Measurements from ENCODE around the gene NEK1. TPM values are rescaled to one million over a fixed set of nuclear protein-coding genes. Genes with fewer than 3 reads are reported as not detected.

NEK1 gene
- total and polyA plus RNA-seq, 2 of the 4 experiments (the other 2 are of a cell fraction) = 3.3 to 3.9 TPM

DNA sequence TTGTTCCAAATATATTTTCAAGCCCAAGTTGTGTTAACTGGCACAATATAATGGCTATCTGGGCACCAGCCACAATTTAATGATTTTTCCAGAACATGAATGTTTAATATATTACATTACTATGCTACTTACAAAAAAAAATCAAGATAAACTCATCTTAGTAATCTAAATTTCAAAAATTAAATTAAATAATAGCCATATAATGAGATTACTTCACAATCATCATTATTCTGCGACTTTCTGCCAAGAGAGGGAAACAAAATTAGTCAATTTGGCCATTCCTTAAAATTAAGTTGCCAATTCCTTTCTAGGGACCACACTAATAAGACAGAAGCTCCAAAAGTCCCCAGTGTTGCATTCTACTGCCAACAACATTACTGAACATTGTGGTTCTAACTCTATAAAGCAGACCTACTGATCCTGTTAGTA lies 7.5 kb downstream of the NEK1 start:
- H2BK20ac ChIP-seq (ENCODE audit: low read depth, low read length) = no peak overlapping the region
- no peak overlapping the region for H4K91ac ChIP-seq (ENCODE audit: insufficient read depth, low read depth, low read length)
- no peak overlapping the region for H4K8ac ChIP-seq (ENCODE audit: low read depth in 2 of 2, low read length in 2 of 2)
- ChIA-PET CTCF (no interaction called here), POLR2A (ENCODE audit: unreplicated experiment) (no interaction called here)
- DNase-seq = no peak
- no peaks in the 10 kb centered on the region for H3K9me3 ChIP-seq (ENCODE audit: control insufficient read depth, insufficient read depth, low read length)
- intact Hi-C loops (cut with micrococcal nuclease) = no loop called here
- no peak overlapping the region for H3K4me2 ChIP-seq (ENCODE audit: low read depth, low read length)
- no TSS peak for BruUV-seq (replicated peaks)
- H3K9ac ChIP-seq (ENCODE audit: low read depth, low read length) = no peak overlapping the region
- no peak overlapping the region for H2BK15ac ChIP-seq (ENCODE audit: low read depth, low read length)
- H3K23ac ChIP-seq (ENCODE audit: low read depth, low read length) = no peak overlapping the region
- no peak for TF ChIP-seq POLR2A (IDR thresholded peaks at IDR 0.05; ENCODE audit: low read depth, low read length)
- no peak for TF ChIP-seq CHD1 (IDR thresholded peaks at IDR 0.05; ENCODE audit: low read depth, low read length)
- TF ChIP-seq RCOR1 (IDR thresholded peaks at IDR 0.05; ENCODE audit: insufficient replicate concordance, low read length) = no peak
- no peak for TF ChIP-seq MAFK (IDR thresholded peaks at IDR 0.05; ENCODE audit: low read depth, low read length)
- TF ChIP-seq, protein P1, sequence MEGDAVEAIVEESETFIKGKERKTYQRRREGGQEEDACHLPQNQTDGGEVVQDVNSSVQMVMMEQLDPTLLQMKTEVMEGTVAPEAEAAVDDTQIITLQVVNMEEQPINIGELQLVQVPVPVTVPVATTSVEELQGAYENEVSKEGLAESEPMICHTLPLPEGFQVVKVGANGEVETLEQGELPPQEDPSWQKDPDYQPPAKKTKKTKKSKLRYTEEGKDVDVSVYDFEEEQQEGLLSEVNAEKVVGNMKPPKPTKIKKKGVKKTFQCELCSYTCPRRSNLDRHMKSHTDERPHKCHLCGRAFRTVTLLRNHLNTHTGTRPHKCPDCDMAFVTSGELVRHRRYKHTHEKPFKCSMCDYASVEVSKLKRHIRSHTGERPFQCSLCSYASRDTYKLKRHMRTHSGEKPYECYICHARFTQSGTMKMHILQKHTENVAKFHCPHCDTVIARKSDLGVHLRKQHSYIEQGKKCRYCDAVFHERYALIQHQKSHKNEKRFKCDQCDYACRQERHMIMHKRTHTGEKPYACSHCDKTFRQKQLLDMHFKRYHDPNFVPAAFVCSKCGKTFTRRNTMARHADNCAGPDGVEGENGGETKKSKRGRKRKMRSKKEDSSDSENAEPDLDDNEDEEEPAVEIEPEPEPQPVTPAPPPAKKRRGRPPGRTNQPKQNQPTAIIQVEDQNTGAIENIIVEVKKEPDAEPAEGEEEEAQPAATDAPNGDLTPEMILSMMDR (conservative IDR thresholded peaks at IDR 0.05; ENCODE audit: low read depth, low read length) = no peak
- no peak for TF ChIP-seq SMC3 (IDR thresholded peaks at IDR 0.05; ENCODE audit: low read depth, low read length)
- TF ChIP-seq CEBPB (IDR thresholded peaks at IDR 0.05; ENCODE audit: low read depth, low read length) = no peak
- TF ChIP-seq MXI1 (IDR thresholded peaks at IDR 0.05; ENCODE audit: borderline replicate concordance, low read depth, low read length) = no peak
- TF ChIP-seq, protein P2, sequence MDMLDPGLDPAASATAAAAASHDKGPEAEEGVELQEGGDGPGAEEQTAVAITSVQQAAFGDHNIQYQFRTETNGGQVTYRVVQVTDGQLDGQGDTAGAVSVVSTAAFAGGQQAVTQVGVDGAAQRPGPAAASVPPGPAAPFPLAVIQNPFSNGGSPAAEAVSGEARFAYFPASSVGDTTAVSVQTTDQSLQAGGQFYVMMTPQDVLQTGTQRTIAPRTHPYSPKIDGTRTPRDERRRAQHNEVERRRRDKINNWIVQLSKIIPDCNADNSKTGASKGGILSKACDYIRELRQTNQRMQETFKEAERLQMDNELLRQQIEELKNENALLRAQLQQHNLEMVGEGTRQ (IDR thresholded peaks at IDR 0.05; ENCODE audit: low read depth, low read length) = no peak
- no peak for TF ChIP-seq RAD21 (IDR thresholded peaks at IDR 0.05; ENCODE audit: low read length)
- TF ChIP-seq NFE2L2 (IDR thresholded peaks at IDR 0.05; ENCODE audit: low read depth, low read length) = no peak
- TF ChIP-seq, protein P3, sequence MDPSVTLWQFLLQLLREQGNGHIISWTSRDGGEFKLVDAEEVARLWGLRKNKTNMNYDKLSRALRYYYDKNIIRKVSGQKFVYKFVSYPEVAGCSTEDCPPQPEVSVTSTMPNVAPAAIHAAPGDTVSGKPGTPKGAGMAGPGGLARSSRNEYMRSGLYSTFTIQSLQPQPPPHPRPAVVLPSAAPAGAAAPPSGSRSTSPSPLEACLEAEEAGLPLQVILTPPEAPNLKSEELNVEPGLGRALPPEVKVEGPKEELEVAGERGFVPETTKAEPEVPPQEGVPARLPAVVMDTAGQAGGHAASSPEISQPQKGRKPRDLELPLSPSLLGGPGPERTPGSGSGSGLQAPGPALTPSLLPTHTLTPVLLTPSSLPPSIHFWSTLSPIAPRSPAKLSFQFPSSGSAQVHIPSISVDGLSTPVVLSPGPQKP (IDR thresholded peaks at IDR 0.05; ENCODE audit: borderline replicate concordance, low read depth, low read length) = no peak
- TF ChIP-seq BHLHE40 (IDR thresholded peaks at IDR 0.05; ENCODE audit: low read depth, low read length) = no peak
- no peak for TF ChIP-seq RFX5 (IDR thresholded peaks at IDR 0.05; ENCODE audit: low read depth, low read length)
- TF ChIP-seq FOS (IDR thresholded peaks at IDR 0.05; ENCODE audit: low read depth, low read length) = no peak
- no peak for TF ChIP-seq MAZ (IDR thresholded peaks at IDR 0.05; ENCODE audit: borderline replicate concordance, low read depth, low read length)
- H4K5ac ChIP-seq (ENCODE audit: low read depth, low read length) = no peak overlapping the region
- no CpG with 5 or more reads among the region's 1 CpG for WGBS, 2 experiments (ENCODE audit: extremely low coverage in 2 of 2, insufficient read length in 1 of 2)
- H4K20me1 ChIP-seq (ENCODE audit: insufficient read depth, low read length) = no peaks in the 10 kb centered on the region
- dilution Hi-C loops (cut with HindIII; ENCODE audit: low sequenced_read_pairs, unreplicated experiment) = no loop called here
- H2BK5ac ChIP-seq (ENCODE audit: low read depth, low read length, poor library complexity, severe bottlenecking) = no peak overlapping the region
- H3K79me1 ChIP-seq (ENCODE audit: low read depth in 1 of 2, low read length in 2 of 2) = peaks cover 4 to 7% of the 10 kb centered on the region in 2 experiments; a peak in 1 of 4 replicates
- H3K4me1 ChIP-seq (ENCODE audit: control insufficient read depth, insufficient read depth, low read length) = no peaks in the 10 kb centered on the region
- no peak overlapping the region for H3K18ac ChIP-seq (ENCODE audit: low read depth, low read length)
- in situ Hi-C loops (cut with MboI; ENCODE audit: low sequenced_read_pairs) = loop anchor here (25.0 kb wide), 1 partner anchor 457 kb away; no protein-coding TSS in a partner anchor
- no peaks in the 10 kb centered on the region for H3K36me3 ChIP-seq (ENCODE audit: control insufficient read depth, insufficient read depth, low read length)
- no peak overlapping the region for H3K14ac ChIP-seq (replicated peaks; ENCODE audit: low read depth, low read length)
- H3K27ac ChIP-seq (ENCODE audit: insufficient read depth, low read length) = no peak overlapping the region
- H3K56ac ChIP-seq (ENCODE audit: extremely low read depth, insufficient read depth, low read length) = no peak overlapping the region
- no peak overlapping the region for H2AK9ac ChIP-seq (replicated peaks; ENCODE audit: low read depth, low read length, poor library complexity)
- no peak overlapping the region for H2BK120ac ChIP-seq (ENCODE audit: low read depth, low read length)
- no peaks in the 10 kb centered on the region for H3K9me1 ChIP-seq (ENCODE audit: insufficient read depth, low read length)
- H2AFZ ChIP-seq (replicated peaks; ENCODE audit: low read length, poor library complexity) = no peak overlapping the region
- H2AK5ac ChIP-seq (ENCODE audit: low read depth, low read length) = no peak overlapping the region
- no peak overlapping the region for H3K4ac ChIP-seq (ENCODE audit: low read depth, low read length)
- no peak for ATAC-seq (ENCODE audit: low read depth)
- no peaks in the 10 kb centered on the region for H3K27me3 ChIP-seq (ENCODE audit: control insufficient read depth, insufficient read depth, low read length)
- H3K4me3 ChIP-seq (ENCODE audit: insufficient read depth, low read depth, low read length) = no peak overlapping the region

Measured in IMR-90 (cell line).